Hematopoietic multipotent progenitor cell (in vitro differentiated cells): ENCODE measurements around the gene ITIH4. TPM values are rescaled to one million over a fixed set of nuclear protein-coding genes. Genes with fewer than 3 reads are reported as not detected.
A peak's percentile ranks its signal among the peaks of the same experiment; 100 is the strongest.

ENCODE experiments used
- DNase-seq, 3 donors: peaks; one replicate each; pipeline ENCODE4 v3.0.0-alpha.2; 2011 to 2015; ENCODE audit warnings: low read depth in 2 of 3, low spot score in 2 of 3
- total RNA-seq: library from RNA; depleted of rRNA; stranded (reverse); fragments of >200 nt; gene quantifications from one replicate; pipeline ENCODE4 v1.2.3, GENCODE V29; 2012

Gene ITIH4
- total RNA-seq, 1 donor: 7.5 TPM

GRCh38 chr3:52849656-52850055, 19.2 kb upstream of the ITIH4 start:
- DNase-seq: no peak

GRCh38 chr3:52848617-52849016, 18.1 kb upstream of the ITIH4 start:
- DNase-seq: no peak

DNA sequence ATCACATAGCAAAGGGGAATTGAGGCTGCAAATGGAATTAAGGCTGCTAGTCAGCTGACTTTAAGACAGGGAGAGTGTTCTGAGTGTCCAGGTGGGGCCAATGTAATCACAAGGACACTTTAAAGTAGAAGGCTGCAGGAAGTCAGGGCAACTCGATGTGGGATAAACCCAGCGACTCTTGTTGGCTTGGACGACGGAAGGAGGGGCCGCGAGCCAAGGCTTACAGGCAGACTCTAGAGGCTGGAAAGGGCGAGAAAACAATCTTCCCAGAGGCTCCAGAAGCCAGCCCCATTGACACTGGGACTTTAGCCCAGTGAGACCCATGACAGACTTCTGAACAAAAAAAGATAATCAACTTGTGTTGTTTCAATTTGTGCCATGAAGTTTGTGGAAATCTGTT, 17.3 kb upstream of the ITIH4 start:
- no peak for DNase-seq

- no peak for DNase-seq
Measured at GRCh38 chr3:52847241-52847640, 16.8 kb upstream of the ITIH4 start.

DNA sequence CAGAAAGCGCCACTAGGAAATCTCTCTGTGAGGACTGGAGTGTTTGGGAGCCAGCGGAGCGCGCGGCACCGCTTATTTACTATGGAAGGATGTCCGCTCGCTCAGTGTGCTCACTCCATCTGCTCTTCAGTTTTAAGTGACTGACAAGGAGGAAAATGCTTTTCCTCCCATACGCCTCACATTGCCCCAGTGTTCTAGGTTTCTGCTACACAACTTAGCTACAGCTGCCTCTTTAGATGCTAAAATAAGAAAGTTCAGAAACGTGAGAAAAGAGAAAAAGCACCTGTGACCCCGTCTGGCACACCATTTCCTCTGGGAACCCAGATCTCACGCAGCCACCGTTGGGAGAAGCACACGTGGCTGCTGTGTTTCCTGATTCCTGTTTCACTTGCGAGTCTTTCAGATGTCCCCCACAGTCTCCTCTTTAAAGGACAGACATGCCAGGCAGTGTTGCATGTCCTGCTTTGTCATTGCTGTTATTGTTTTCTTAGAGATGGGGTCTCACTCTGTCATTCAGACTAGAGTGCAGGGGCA, 16.0 kb upstream of the ITIH4 start:
- no peak for DNase-seq

GRCh38 chr3:52845691-52846431, 15.4 kb upstream of the ITIH4 start:
- DNase-seq: peak in 2 of 3 donors; percentile 9 to 13

DNA sequence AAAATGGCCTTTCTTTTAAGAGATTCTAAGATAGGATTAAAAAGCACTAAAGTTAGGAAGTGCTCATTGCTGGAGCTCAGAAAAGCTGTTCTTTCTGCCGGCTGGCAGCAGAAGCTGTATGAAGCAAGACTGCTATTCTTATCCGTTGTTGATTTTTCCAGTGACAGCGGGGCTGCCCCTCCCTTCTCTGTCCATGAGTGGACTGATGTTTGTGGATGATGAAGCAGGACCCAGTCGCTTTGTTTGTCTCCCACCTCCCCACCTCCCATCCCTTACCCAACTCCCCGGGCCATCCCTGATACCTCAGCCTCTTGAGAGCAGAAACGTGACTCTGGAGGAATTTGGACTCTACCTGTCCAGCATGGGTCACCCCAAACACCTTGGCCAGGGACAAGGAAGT, 14.7 kb upstream of the ITIH4 start:
- DNase-seq: no peak

DNA sequence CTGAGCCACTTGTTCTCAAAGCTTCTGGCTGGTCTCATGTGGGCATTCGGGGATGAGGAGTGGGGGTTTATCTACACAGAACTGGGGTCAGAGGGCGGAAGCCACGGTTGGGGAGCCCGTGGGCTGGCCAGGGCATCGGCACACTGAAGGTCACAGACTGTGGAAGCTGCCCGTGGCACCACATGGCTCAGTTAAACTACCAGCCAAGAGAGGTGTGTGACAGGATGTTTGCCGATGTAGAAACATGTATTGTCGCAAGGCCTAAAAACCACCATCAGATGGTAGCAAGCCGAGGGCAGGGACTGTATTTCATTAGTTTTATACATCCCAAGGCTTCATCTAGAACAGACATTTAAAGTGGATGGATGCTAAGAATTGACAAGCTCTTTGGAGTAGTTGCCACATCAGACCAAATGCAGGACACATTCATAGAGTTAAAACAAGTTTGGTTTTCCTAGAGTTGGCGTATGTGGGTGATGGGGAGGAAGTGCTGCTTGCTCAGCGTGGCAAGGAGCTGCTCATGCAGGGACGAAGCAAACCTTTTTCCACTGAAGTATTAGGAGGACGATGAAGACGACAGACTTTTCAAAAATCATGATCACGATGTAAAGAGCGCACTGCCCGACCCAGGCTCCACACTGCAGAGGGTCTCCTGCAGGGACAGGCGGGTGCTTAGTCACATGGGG, 14.0 kb upstream of the ITIH4 start:
- no peak for DNase-seq

GRCh38 chr3:52843881-52844280, 13.4 kb upstream of the ITIH4 start:
- no peak for DNase-seq

DNA sequence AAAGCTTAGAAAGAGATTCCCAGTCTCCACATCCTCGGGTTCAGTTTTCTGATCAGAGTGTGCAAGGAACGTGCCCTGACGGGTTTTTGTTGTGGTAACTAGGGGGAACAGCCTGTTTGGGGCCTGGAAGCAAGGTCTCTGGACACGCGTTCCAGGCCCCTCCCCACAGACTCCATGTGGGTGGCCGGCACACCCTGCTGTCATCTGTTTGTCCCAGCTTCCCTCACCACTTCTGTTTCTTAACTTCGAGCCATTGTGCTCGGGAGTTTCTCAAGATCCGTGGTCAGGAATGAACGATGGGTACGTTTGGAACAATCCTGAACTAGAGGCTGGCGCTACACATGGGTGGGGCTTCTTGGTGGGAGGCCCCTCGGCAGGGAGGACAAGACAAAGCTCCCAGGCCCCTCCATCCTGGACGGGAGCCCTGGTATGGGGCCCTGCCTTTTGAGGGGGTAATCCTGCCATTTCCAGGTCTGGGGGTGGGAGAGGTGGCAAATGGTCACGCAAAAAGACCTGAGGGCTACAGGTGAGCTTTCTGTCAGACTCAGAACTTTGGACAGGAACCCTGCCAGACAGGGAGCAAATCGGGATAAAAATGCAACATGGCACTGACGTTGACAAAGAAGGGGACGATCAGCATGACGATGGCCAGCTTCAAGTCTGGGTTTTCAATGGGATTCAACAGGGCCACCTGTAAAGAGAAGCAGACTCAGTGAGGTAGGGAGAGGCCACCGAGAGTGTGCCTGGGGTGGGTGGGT, 12.8 kb upstream of the ITIH4 start:
- DNase-seq: no peak

- DNase-seq: no peak
Measured at GRCh38 chr3:52842424-52842823, 12.0 kb upstream of the ITIH4 start.

- DNase-seq: no peak
Measured at GRCh38 chr3:52841981-52842340, 11.5 kb upstream of the ITIH4 start.

- DNase-seq: no peak
Measured at GRCh38 chr3:52841211-52841980, 10.9 kb upstream of the ITIH4 start.

DNA sequence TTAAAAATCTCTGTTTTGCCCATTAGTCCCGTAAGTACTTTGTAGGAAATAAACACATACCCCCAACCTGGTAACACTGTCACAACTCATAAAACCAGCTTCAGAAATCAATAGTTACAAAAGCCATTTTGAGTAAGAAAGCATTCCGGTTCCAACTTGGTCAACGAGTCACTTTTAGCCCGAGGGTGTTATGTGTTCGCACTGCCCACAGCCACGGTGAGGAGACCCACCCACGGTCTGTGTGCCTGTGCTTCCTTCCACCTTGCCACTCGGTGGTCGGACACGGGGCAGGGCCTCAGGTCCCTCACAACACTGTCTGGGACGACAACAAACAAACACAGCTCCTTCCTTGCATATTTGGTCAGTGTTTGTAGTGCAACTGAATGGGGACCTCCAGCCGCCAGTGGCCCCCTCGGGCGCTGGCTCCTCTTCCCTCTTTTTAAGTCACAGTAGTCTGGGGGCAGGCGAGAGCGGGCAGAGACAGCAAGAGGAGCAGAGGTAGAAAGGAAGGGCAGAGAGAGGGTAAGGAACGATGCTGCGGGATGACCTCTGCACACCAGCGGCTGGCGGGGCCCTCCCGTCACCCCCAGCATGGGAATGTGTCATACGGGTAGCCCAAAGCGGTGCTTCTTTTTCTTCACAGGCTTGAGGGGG, 9.5 kb upstream of the ITIH4 start:
- no peak for DNase-seq

GRCh38 chr3:52839268-52839575, 8.8 kb upstream of the ITIH4 start:
- no peak for DNase-seq

- DNase-seq: no peak
Measured at GRCh38 chr3:52838561-52839267, 8.2 kb upstream of the ITIH4 start.

DNA sequence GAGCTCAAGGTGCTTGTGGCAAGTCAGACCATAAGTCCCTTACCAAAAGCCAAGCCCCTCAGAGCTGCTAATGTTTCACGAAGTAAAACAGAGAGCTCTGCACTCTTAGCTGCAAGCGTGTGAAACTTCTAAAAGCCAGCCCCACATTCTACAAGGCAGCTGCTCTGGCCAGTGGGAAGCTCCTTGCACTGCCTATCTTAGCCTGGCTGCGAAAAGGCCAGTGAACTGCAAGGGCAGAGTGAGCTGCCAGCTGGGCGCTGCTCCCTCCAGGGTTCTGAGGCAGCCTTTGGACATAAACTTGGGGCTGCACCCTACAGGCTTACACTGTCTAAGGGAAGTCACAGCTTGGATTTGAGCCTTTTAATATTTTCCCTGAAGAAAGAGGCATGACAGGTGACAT, 6.5 kb upstream of the ITIH4 start:
- DNase-seq: no peak

GRCh38 chr3:52836471-52836845, 6.0 kb upstream of the ITIH4 start:
- no peak for DNase-seq

DNA sequence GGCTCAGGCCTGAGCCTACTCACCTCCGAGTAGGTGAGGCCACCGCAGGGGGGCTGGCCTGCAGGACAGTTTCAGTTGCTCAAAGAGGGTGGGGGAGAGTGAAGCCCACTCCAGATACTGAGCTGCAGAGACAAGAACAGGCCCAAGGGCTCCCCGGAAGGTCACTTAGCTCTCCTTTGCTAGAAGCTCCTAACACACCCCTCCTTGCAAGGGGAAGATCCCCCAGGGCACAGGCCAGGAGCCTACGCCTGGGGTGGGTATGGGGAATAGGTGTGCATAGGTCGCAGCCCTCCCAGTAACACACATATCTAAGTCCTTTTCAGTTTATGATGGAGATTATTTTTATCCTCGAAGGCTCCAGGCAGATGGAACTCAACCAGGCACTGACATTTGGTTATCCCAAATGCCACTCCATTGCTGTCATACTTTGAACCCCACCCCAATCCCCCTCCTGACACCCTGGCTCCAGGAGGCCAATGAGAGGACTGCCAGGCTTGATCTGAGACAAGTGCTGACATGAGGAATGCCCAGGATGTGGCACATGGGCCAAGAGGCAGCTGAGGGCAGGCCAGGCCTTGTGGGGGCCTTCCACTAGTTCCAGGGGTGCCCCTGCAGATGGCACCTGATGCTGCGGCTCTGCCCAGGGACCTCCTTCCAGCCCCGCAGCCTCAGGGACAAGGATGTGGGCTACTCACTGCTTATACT, 5.4 kb upstream of the ITIH4 start:
- no peak for DNase-seq
